Body of pancreas (tissue), 4 donors: ENCODE measurements around the gene XDH.

ENCODE experiments used
- CTCF ChIP-seq, 7 experiments: fragments of 450-650 bp in 4 of 7; fragments of 200-600 bp in 3 of 7; sonication (generic) in 3 of 7; IDR thresholded peaks; one replicate each; pipeline ENCODE4 v1.5.1; 2016 to 2019; ENCODE audit warnings: antibody characterized with exemption in 7 of 7
- POLR2A ChIP-seq, 3 donors: fragments of 450-650 bp; IDR thresholded peaks; one replicate each; pipeline ENCODE4 v1.6.1; 2016; ENCODE audit warnings: antibody characterized with exemption in 3 of 3, mild to moderate bottlenecking in 2 of 3

- TF ChIP-seq POLR2A (IDR thresholded peaks at IDR 0.05) (no peak), CTCF (IDR thresholded peaks at IDR 0.05) (no peak)
These were observed 32.9 kb downstream of the XDH start for GRCh38 chr2:31381601-31382000.
